ENCODE results near the gene NCOA5.

NCOA5 gene

DNA sequence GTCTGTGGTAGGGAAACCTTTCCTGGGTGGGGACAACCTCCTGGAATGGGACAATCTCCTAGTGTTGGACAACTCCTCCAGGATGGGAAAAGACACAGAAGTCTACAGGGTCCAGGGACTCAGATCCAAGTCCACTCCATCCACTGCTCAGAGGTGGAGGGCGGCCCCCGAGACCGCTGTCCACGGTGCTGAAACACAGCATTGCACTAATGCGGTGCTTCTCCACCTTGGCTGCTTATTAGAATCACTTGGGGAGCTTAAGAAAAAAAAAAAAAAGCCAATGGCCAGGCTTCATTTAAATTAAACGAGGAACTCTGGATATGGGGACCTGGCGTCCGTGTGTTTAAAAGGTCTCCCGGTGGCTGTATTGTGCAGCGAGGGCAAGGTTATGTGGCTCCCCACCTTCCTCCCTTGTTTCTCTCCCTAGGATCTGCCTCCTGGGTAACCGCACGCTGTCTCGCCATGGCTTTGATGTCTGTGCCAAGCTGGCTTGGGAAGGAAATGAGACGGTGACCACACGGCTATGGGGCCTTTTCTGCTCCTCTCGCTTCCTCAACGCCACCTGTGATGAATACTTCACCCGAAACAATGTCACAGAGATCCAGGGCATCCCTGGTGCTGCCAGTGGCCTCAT lies 48.7 kb downstream of the NCOA5 start:
- peak; percentile 78 for DNase-seq (ENCODE audit: low read depth, low spot score)

DNA sequence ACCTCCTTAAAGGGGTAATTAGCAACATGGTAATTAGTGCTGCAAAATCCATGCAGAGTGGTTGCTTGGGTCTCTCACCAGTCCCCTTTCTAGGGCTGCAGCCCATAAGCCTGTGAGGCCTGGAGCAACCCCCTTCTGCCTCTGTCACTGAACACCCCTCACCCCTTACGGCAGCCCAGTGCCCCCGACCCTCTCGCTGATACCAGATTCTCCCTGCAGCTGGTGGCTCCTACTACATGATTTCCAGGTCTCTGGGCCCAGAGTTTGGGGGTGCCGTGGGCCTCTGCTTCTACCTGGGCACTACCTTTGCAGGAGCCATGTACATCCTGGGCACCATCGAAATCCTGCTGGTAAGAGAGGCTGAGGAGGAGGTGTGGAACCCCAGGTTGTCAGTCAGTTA lies 52.7 kb downstream of the NCOA5 start:
- no peak for DNase-seq (ENCODE audit: low read depth, low spot score)

DNA sequence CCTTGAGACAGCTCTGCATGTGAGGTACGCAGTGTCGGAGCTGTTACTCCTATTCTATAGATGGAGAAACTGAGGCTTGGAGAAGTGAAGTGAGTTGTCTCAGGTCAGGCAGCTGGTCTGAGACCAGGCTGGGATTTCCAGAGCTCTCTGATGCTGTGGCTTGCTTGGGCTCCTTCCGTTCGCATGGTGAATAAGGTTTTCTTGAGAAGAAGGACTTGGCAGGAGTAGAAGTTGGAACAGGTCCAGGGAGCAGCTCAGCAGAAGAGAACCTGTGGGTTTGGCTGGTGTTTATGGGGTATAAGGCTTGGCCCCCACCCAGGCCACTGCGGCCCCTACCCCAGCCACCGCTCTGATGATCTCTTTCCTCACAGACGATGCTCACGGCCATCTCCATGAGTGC lies 53.4 kb downstream of the NCOA5 start:
- DNase-seq (ENCODE audit: low read depth, low spot score): no peak

DNA sequence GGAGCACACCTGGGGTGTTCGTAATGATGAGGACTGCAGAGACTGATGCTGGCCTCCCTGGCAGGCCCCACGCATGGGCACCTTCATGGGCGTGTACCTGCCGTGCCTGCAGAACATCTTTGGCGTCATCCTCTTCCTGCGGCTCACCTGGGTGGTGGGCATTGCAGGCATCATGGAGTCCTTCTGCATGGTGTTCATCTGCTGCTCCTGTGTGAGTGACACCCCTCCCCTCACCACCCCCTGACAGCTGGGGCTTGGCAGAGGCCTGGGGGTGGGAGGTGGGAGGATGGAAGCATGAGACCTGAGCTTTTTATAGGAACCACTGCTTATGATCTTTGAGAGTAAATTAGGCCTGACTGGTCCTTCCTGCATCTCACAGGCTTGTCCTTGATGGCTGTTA lies 54.0 kb downstream of the NCOA5 start:
- DNase-seq (ENCODE audit: low read depth, low spot score): no peak

DNA sequence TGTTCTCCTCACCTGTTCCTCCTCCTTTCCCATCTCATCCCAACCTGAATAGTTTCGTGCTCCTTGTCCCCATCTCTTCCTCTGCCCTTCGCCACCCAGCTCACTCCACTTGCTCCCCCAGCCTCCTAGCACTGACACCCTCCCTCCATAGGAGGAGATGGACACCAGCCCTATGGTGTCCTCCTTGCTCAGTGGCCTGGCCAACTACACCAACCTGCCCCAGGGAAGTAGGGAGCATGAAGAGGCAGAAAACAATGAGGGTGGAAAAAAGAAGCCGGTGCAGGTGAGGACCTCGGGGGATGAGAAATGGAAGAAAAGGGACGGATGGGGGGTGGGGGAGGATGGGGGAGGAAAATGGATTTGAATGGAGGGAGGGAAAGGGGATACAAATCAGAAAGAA lies 54.5 kb downstream of the NCOA5 start:
- no peak for DNase-seq (ENCODE audit: low read depth, low spot score)

DNA sequence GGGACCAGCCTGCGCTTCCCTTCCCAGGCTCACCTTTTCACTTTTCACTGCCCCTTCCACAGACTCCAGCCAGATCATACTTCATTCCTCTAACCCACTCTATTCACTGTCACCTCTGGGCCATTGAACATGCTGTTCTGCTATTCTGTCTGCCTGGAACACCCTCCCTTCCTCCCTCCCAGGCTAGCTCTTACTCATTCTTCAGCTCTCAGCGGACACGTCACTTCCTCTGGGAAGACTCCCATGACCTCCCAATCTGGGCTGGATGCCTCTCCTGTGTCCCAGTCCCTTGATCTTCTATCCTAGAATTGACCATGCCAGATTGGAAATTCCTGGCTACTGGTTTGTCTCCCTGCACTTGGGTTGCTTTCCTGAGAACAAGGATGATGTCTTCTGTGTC lies 55.7 kb downstream of the NCOA5 start:
- no peak for DNase-seq (ENCODE audit: low read depth, low spot score)

DNA sequence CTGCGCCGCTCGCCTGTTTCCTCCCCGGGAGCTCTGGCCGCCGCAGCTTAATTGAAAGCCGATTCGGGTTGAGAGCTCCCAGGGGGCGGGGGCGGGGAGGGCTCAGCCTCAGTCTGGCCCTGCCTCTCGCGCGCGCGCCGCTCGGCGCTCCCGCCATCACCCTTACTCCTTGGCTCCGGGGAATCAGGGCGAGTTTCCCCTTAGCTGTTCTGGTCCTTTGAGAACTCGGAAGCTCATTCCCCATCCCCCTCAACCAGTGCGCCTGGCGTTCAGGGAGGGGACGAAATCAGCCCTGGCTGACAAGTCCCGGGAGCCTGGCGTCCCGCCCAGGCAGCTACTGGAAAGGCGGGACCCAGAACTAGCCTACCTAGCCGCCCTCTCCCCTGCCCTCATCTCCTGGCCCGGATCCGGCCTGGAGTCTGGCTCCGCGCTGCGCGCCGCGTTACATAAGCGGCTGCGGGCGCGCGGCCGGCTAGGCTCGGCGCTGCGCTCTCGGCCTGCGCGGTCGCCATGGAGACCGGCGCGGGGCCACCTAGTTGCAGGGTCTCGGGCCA lies 58.0 kb downstream of the NCOA5 start:
- no peak for DNase-seq (ENCODE audit: low read depth, low spot score)

DNA sequence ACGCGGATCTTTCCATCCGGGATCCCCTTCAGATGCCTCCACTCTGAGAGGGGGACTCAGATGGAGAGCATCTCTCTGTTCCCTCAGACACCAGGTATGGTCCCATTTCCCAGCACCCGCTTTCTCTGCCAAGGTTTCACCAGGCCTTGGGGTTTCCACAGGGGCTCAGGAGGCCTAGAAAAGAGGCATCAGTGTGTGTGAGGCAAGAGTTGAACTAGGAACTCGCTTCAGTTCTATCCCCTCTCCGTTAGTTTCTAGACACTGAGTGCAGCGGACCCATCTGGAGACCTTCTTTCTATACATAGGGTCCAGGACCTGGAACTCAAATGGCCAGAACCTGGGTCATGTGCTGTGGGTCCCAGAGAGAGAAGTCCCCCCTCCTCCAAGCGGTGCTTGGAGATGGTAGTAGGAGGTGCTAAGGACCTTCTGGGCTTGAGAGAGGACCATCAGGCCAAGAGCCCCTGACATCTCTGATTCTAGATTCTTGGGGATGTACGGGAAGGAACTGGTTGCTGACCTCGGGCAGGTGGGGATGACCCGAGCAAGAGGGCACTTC lies 58.7 kb downstream of the NCOA5 start:
- no peak for DNase-seq (ENCODE audit: low read depth, low spot score)

DNA sequence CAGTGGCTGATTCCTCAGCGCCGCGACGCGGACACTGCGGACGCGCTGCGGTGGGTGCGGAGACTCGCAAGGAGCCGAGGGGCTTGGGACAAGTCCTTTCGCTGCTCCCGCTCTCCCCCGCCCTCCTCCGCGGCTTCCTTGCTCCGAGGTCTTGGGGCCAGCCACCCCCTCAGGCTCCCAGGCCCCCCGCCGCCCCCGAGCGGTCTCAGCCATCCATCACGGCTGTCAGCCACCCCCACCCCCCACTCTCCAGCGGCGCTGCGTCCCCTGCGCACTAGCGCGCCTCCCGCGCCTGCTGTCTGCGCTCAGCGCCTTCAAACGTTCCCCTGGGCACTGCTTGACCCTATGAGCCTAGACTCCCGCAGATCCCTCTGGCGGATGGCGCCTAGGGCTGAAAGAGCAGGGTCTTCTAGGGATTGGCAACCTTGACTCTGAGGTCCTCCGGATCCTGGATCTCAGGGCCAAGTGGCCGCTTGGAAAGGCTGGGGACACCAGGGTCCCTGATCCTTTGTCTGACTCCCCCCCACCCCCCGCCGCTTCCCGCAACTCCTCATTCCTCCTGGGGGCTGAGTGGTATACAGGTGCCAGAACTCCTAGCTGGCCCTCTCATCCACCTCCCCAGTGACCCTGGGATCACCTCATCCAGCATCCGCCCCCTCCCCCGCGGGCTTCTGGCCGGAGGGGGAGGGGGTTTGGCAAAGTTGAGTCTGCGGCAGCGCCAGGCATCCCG lies 59.3 kb downstream of the NCOA5 start:
- no peak for DNase-seq (ENCODE audit: low read depth, low spot score)

DNA sequence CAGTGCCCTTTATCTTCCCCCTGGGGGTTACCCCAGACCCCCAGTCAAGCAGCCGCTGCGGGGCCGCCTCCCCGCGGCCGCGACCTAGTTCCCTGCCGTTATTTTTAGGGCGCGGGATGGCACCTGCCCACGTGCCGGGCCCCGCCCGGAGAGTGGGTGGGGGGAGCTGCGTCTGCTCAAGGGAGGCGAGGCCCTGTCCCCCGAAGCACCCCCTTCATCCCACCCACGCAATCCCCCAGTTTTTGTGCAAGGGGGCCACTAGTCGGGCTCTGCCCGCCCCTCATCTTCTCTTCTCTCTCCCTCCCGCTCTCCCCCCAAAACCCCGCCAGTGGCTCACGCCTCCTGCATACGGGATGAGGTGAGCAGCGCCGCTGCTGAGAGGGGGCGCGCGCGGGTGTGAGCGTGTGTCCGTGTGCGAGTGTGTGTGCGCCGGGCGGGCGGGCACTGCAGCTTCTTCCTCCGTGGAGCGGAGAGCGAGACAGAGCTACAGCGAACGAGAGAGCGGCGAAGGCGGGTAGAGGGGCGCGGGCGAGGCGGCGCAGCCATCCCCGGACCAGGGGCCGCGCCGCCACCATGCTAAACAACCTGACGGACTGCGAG lies 60.9 kb downstream of the NCOA5 start, which contains the start of gene SLC12A5:
TSS of gene SLC12A5 (plus strand) at position 444 of the 600 bp plus-strand sequence. CDS start at position 574, 130 bp downstream.
- DNase-seq (ENCODE audit: low read depth, low spot score): no peak

DNA sequence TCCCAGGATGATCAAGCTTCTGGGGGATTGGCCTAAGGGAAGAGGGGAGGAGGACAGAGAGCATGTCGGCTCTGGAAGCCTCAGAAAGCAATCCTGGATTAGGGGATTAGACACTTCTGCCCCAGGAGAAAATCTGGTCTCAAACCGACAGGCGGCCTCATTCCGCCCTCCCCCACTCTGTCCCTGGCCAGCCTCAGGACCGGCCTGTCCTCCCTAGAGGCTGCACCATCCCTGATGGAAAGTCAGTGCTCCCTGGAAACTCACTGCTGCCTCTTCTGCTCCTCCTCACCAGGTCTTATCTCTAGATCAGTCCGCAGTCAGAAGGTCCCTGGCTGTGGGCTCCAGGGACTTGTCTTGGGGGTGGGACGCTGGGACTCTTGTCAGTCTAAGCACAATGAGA lies 61.7 kb downstream of the NCOA5 start:
- no peak for DNase-seq (ENCODE audit: low read depth, low spot score)

DNA sequence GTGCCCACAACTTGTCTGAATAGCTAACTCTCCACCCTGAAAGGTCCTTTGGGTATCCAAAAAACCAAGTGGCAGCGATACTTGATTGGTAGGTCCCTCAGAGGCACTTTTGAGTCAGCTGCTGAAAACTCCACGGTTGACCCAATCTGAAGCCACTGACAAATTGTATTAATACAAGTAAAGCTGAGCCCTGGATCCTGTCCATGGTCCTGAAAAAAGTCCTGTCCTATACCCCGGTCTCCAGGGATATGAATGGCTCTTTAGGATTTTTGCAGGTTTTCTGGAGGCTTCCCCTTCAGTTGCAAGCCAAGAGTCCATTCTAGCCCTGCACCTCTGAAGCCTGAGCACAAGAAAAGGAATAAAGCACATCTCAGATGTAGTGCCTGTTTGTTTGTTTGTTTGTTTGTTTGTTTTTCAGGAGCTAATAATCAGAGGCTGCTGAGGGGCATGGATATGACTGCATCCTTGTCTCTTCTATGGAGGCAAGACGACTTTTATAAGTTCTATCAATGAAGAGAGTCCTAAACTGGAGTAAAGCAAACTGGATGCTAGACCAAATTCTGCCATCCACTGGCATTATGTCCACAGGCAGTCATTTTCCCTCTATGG lies 62.4 kb downstream of the NCOA5 start:
- peak; percentile 82 for DNase-seq (ENCODE audit: low read depth, low spot score)

DNA sequence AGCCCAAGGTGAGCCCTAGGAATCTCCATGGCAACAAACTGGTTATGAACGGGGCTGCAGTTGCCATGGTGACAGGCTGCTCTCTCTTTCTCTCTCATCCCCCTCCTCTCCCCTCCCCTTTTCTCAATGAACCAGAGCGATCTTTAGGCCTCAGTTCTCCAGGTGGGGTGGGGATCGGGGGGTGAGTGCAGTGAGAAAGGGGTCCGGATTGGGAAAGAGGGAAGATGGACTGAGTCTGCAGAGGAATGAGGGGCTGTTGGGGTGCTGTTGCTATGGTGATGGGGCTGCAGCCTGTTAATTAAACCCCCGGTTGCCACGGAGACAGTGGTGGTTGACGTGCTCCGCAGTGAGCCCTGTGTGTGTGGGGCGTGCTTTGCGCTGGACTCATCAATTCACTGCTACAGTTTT lies 64.4 kb downstream of the NCOA5 start:
- no peak for DNase-seq (ENCODE audit: low read depth, low spot score)

DNA sequence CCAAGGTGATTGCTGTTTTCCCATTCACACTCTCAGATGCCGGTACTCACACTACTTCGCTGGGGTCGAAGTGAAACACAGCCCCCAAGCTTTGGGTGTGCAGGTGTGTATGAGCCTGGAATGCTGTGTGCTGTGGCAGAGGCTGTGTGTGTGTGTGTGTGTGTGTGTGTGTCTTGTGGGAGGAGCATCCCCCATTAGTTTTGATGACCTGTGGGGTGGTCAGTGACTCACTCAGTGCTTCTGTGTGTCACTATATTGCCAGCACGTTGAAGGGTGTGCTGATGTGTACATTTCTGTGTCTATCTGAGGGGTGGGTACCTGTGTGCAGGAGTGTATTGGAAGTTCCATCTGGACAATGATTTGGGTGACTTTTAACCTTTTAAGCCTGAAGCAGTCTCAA lies 65.8 kb downstream of the NCOA5 start:
- DNase-seq (ENCODE audit: low read depth, low spot score): no peak

DNA sequence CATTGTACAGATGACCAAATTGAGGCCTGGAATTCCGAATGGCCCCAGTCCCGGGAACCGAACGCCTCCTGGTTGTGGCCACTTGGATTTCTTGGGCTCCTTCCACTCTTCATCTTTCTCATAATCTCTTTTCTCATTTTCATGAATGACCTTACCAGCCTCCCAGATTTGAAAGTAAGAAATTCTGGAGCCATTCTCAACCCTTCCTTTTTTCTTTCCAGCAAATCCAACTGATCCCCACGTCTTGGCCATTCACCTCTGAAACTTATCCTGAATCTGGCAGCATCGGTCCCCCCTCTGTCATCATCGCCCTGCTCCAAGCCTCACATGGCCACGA lies 66.6 kb downstream of the NCOA5 start:
- no peak for DNase-seq (ENCODE audit: low read depth, low spot score)

DNA sequence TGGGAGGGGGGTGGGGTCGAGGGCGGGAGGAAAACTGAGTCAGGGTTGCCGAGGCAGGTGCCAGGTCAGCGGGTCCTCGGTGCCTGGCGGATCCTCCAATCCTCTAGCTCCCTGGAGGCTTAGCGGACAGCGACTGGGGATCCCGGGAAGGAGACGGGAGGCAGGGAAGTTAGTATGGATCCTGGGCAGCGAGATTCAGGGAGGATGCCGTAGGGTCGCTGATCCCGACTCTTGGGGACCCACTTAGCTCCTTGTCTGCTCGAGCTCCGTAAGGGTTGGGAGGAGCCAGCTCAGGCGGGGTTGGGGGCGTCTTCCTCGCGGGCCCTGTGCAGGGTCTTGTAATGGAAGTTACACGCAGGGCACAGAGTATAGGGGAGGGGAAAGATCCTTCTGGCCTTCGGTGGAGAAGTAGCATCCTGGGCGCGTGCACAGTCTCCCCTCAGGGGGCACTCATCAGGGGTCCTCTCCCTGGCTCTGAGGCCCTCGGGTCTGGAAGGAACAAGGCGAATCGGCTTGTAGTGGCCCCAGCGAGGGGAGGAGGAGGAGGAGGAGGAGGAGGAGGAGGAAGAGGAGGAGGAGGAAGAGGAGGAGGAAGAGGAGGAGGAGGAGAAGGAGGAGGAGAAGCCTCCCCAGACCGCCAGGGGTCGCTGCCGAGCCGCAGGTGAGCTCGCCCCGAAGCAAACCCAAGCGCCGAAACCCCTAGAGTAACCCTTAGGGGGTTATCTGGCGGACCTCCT lies 67.2 kb downstream of the NCOA5 start:
- peak; percentile 50 for DNase-seq (ENCODE audit: low read depth, low spot score)

DNA sequence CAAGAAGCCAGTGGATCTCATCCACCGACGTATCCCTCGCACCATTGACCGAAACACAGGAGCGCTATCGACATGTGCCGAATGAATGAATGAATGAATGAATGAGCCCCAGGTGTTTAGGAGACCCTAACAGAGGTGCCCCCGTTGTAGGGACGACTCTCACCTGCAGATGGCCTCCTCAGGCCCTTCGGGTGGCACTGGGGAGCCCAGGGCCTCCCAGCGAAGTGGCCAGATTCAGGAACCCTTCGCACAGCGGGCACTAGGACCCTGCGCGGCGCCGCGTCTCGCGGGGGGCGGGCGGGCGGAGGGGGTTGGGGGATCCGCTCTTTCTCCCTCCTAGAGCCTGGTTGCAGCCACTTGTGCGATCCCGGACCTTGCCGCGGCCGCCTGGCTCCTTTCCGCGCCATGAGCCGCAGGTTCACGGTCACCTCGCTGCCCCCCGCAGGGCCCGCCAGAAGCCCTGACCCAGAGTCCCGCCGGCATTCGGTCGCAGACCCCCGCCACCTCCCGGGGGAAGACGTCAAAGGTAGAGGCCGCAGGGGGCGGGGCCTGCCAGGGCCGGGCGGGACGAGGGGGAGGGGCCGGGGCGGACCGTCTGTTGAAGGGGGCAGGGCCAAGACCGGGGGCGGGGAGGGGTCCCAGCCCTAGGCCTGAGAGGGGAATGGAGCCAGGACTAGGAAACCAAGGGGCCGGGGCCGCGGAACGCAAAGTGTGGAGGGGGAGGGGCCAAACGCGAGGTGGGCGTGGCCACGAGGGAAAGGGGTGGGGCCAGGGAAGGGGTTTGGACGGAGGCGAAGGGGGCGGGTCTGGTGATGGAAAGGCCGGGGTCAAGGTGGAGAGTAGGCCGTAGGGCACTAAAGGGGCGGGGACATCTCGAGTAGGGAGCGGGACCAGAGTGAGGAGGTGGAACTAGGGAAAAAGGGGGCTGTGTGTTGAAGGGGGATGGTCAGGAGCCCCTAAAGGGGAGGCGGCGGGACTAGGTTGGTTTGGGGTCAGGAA lies 68.1 kb downstream of the NCOA5 start:
- DNase-seq (ENCODE audit: low read depth, low spot score): no peak

DNA sequence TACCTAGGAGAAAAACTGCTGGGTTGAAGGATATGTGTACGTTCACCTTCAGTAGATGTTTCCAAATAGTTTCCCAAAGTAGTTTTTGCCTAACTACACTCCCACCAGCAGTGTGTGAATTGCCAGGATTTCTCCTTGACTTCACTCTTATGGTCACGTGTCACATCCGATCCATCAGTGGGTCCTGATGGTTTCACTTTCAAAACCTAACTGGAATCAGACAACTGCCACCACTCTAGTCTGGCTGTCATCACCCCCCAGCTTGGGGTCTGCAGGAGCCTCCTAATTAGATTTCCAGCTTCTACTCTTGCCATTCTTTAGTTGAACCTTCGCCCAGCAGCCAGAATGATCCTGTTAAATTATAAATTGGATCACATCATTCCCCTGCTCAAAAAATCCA lies 69.2 kb downstream of the NCOA5 start:
- no peak for DNase-seq (ENCODE audit: low read depth, low spot score)

DNA sequence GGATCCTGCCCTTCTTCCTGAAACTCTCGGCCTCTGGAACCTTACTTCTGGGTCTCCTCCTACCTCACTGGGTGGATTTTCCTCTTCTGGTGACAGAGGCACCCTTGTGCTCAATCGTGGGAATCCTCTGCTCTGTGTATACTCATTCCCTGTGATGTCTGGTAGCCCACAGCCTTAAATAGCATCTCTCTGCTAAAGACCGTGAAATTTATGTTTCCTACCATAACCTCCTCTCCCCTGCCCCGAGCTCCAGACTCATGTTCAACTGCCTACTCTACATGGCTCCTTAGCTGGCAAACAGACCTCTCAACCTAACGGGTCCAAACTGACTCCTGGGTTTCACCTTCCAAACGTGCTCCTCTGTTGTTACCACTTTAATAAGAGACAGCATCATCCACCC lies 71.2 kb downstream of the NCOA5 start:
- no peak for DNase-seq (ENCODE audit: low read depth, low spot score)

DNA sequence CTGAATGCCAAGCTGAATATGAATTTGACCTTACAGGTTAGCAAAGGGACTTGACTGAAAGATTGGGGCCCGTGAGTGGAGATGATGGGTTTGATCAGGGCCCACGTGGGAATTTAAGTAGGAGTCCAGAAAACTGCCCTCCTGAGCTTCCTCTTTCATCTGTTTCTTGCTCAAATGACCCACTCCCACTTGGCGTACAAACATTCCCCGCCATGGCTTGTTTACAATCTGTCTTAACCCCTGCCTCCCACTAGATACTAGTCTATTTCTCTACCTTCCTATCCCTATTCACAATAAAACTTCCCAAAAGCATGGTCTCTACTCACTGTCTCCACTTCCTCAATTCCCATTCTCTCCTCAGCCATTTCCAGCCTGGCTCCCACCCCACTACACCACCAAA lies 71.7 kb downstream of the NCOA5 start:
- no peak for DNase-seq (ENCODE audit: low read depth, low spot score)

All from astrocyte of the hippocampus (primary cell).